Activated CD8-positive, alpha-beta memory T cell treated with anti-CD3 and anti-CD28 coated beads, Interleukin-2, amount 50 U/mL, for 24 hours (primary cell): Measurements from ENCODE around the gene LRMDA.
"Not testable (repeated sequence)": the region's sequence is repeated elsewhere in the genome, so short reads cannot be mapped to it uniquely, and the experiment has no call there.

Source experiments
- DNase-seq: peaks from one replicate; pipeline ENCODE4 v3.0.0-alpha.2; 2020; ENCODE audit errors: extremely low read depth

Gene LRMDA

DNA sequence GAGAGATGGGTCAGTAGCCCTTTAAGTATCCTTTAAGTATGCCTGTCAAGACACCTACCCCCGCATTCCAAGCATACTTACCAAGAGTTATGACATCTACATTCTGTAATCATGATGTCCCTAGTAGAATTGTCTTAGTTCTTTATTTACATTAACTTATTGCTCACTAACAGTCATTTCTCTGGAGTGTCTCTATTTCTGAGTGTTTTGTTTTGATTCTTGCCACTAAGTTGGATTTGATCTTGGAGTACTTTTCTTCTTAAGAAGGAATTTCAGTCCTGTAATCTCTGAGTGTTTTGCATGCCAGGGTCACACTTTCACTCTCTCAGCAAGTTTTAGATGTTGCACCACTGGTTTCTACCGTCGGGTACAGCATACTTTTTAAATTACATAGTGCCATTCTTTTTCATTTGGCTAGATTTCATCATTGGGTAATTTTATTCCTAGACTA, 1152.3 kb downstream of the LRMDA start:
- no peak for DNase-seq

GRCh38 chr10:76584466-76584865, 1153.0 kb downstream of the LRMDA start:
- not testable (repeated sequence) for DNase-seq
